Measurements from ENCODE around the gene C12orf43. TPM values are rescaled to one million over a fixed set of nuclear protein-coding genes. Genes with fewer than 3 reads are reported as not detected.

C12orf43 gene
- total RNA-seq, 1 donor from 2014 or later: 12.8 TPM

DNA sequence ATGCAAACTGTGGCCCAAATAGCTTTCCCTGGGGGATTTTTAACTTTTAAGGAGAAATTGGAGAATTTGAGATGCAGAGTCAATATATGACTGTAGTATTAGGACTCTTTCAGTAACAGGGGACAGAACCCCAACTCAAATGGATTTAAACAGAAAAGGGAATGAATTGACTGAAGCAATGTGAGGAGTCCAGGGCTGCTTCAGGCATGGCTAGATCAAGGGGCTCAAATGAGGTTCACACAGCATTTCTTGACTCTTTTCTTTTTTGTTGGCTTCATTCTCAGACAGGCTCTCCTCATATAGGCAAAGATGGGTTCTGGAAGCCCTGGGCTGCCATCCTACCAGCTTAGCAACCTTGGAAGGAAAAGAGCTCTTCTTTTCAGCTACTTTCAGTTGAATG lies 24.3 kb downstream of the C12orf43 start:
- Histone ChIP-seq H4K20me1 (ENCODE audit: low read depth) (no peaks in the 10 kb centered on the region), H3K4me1 (no peaks in the 10 kb centered on the region), H3K4me2 (no peak overlapping the region), H3K36me3 (no peaks in the 10 kb centered on the region), H3K4me3 (no peak overlapping the region), H2AFZ (replicated peaks) (no peak overlapping the region), H3F3A (ENCODE audit: low read depth) (no peaks in the 10 kb centered on the region), H3K9me3 (ENCODE audit: low read depth) (no peaks in the 10 kb centered on the region), H3K27ac (no peak overlapping the region), H3K9ac (no peak overlapping the region), H3K79me2 (ENCODE audit: low read depth) (no peaks in the 10 kb centered on the region), H3K27me3 (no peaks in the 10 kb centered on the region)
- H3K4me1 Mint-ChIP-seq: no peaks in the 10 kb centered on the region
- no peaks in the 10 kb centered on the region for H3K36me3 Mint-ChIP-seq
- H3K9me3 Mint-ChIP-seq: no peaks in the 10 kb centered on the region
- no peak for DNase-seq (ENCODE audit: low spot score)
- H3K4me3 Mint-ChIP-seq: no peak overlapping the region
- TF ChIP-seq EZH2 (IDR thresholded peaks at IDR 0.05) (no peak), EZH2phosphoT487 (IDR thresholded peaks at IDR 0.05) (no peak)
- TF ChIP-seq, protein P1, sequence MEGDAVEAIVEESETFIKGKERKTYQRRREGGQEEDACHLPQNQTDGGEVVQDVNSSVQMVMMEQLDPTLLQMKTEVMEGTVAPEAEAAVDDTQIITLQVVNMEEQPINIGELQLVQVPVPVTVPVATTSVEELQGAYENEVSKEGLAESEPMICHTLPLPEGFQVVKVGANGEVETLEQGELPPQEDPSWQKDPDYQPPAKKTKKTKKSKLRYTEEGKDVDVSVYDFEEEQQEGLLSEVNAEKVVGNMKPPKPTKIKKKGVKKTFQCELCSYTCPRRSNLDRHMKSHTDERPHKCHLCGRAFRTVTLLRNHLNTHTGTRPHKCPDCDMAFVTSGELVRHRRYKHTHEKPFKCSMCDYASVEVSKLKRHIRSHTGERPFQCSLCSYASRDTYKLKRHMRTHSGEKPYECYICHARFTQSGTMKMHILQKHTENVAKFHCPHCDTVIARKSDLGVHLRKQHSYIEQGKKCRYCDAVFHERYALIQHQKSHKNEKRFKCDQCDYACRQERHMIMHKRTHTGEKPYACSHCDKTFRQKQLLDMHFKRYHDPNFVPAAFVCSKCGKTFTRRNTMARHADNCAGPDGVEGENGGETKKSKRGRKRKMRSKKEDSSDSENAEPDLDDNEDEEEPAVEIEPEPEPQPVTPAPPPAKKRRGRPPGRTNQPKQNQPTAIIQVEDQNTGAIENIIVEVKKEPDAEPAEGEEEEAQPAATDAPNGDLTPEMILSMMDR (IDR thresholded peaks at IDR 0.05): no peak
- no peak overlapping the region for H3K27ac Mint-ChIP-seq
- peaks cover 11% of the 10 kb centered on the region for H3K27me3 Mint-ChIP-seq (ENCODE audit: insufficient read depth, low read depth)

DNA sequence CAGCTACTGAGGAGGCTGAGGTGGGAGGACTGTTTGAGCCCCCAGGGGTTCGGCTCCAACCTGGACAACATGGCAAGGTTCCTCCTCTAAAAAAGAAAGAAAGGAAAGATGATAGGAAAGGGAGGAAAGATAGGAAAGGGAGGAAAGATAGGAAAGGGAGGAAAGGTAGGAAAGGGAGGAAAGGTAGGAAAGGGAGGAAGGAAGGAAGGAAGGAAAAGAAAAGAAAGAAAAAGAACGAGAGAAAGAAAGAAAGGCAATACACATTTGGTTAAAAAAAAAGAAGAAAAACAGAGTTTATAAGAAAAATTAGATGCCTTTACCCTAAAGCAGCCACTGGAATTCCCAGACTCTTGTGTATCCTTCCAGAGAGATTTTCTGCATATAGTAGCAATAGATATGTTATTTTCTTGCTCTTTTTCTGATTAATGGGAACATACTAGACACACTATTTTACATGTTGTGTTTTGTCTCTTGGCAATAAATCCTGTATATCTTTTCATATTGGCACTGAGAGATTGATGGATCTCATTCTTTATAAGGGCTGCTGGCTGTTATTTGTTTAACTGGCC lies 25.7 kb downstream of the C12orf43 start:
- H3K4me3 ChIP-seq: no peak overlapping the region
- Mint-ChIP-seq H3K27ac (no peak overlapping the region), H3K4me3 (no peak overlapping the region), H3K9me3 (no peaks in the 10 kb centered on the region), H3K36me3 (no peaks in the 10 kb centered on the region), H3K27me3 (ENCODE audit: insufficient read depth, low read depth) (peaks cover 9% of the 10 kb centered on the region), H3K4me1 (no peaks in the 10 kb centered on the region)
- H2AFZ ChIP-seq (replicated peaks): no peak overlapping the region
- H4K20me1 ChIP-seq (ENCODE audit: low read depth): no peaks in the 10 kb centered on the region
- no peak for TF ChIP-seq EZH2 (IDR thresholded peaks at IDR 0.05)
- TF ChIP-seq EZH2phosphoT487 (IDR thresholded peaks at IDR 0.05): no peak
- TF ChIP-seq, protein P1 (IDR thresholded peaks at IDR 0.05): no peak
- no peak overlapping the region for H3K9ac ChIP-seq
- no peaks in the 10 kb centered on the region for H3K9me3 ChIP-seq (ENCODE audit: low read depth)
- H3K79me2 ChIP-seq (ENCODE audit: low read depth): no peaks in the 10 kb centered on the region
- no peaks in the 10 kb centered on the region for H3K4me1 ChIP-seq
- no peaks in the 10 kb centered on the region for H3K36me3 ChIP-seq
- H3K4me2 ChIP-seq: no peak overlapping the region
- no peaks in the 10 kb centered on the region for H3K27me3 ChIP-seq
- no peak for DNase-seq (ENCODE audit: low spot score)
- H3K27ac ChIP-seq: no peak overlapping the region
- H3F3A ChIP-seq (ENCODE audit: low read depth): no peaks in the 10 kb centered on the region

DNA sequence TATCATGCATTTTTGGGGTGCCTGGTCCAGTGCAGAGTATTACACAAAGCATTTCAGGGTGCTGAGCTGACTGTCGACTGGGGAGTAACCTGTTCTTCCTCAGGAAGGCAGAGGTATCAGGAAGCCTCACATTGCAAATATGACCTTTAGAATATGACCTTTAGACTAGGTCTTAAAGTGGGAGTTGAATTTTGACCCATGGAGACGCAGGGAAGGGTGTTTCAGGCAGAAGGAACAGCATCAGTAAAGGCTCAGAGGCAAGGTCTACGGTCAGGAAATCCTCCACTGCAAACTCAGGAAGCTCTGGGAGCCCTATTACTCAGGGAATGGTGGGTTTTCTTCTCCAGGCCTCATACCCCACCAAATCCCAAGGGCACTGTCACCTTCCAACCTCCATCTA lies 26.6 kb downstream of the C12orf43 start:
- no peak overlapping the region for H3K4me2 ChIP-seq
- H3K9me3 Mint-ChIP-seq: no peaks in the 10 kb centered on the region
- no peaks in the 10 kb centered on the region for H3K36me3 ChIP-seq
- H3K27me3 Mint-ChIP-seq (ENCODE audit: insufficient read depth, low read depth): peaks cover 7% of the 10 kb centered on the region
- no peak overlapping the region for H3K4me3 ChIP-seq
- no peak overlapping the region for H3K27ac Mint-ChIP-seq
- H3K27ac ChIP-seq: no peak overlapping the region
- H3K4me1 ChIP-seq: no peaks in the 10 kb centered on the region
- TF ChIP-seq EZH2 (IDR thresholded peaks at IDR 0.05): no peak
- TF ChIP-seq, protein P1 (IDR thresholded peaks at IDR 0.05): no peak
- no peak for TF ChIP-seq EZH2phosphoT487 (IDR thresholded peaks at IDR 0.05)
- no peaks in the 10 kb centered on the region for H3K36me3 Mint-ChIP-seq
- H3K79me2 ChIP-seq (ENCODE audit: low read depth): no peaks in the 10 kb centered on the region
- no peak overlapping the region for H2AFZ ChIP-seq (replicated peaks)
- no peak overlapping the region for H3K4me3 Mint-ChIP-seq
- no peaks in the 10 kb centered on the region for H3K9me3 ChIP-seq (ENCODE audit: low read depth)
- no peak for DNase-seq (ENCODE audit: low spot score)
- H3K27me3 ChIP-seq: no peaks in the 10 kb centered on the region
- no peaks in the 10 kb centered on the region for H3K4me1 Mint-ChIP-seq
- H3F3A ChIP-seq (ENCODE audit: low read depth): no peaks in the 10 kb centered on the region
- no peaks in the 10 kb centered on the region for H4K20me1 ChIP-seq (ENCODE audit: low read depth)
- H3K9ac ChIP-seq: no peak overlapping the region
